Sigmoid colon (tissue), 7 donors: ENCODE results near the gene MYO9A. TPM values are rescaled to one million over a fixed set of nuclear protein-coding genes. Genes with fewer than 3 reads are reported as not detected.

Experiments used
- DNase-seq: peaks from one replicate; pipeline ENCODE4 v3.0.0-alpha.2; 2019
- H3K27ac ChIP-seq, 4 donors: fragments of 200-600 bp; sonication (generic); one replicate each; pipeline ENCODE4 v1.5.1; 2016 to 2019; ENCODE audit warnings: mild to moderate bottlenecking in 1 of 4
- H3K27me3 ChIP-seq, 3 donors: fragments of 200-600 bp; sonication (generic); one replicate each; pipeline ENCODE4 v1.5.1; 2019; ENCODE audit warnings: mild to moderate bottlenecking in 1 of 3
- H3K36me3 ChIP-seq, 4 donors: fragments of 200-600 bp; sonication (generic); one replicate each; pipeline ENCODE4 v1.5.1; 2016 to 2019
- H3K4me1 ChIP-seq, 4 donors: fragments of 200-600 bp; sonication (generic); one replicate each; pipeline ENCODE4 v1.5.1; 2017 to 2019
- H3K4me3 ChIP-seq, 4 donors: fragments of 200-600 bp; sonication (generic); one replicate each; pipeline ENCODE4 v1.5.1; 2017 to 2019; ENCODE audit warnings: mild to moderate bottlenecking in 2 of 4, moderate library complexity in 1 of 4
- H3K9me3 ChIP-seq, 4 donors: fragments of 200-600 bp in 3 of 4; sonication (generic) in 3 of 4; one replicate each; pipeline versions ENCODE4 v1.5.1 to v1.6.1; 2013 to 2019
- EP300 ChIP-seq, 4 donors: sonication (generic); formaldehyde crosslinking; IDR thresholded peaks; one replicate each; pipeline ENCODE4 v1.6.1; 2017; ENCODE audit warnings: antibody characterized with exemption in 4 of 4
- POLR2A ChIP-seq, 2 donors: fragments of 450-650 bp; IDR thresholded peaks; one replicate each; pipeline ENCODE4 v1.6.1; 2016; ENCODE audit warnings: antibody characterized with exemption in 2 of 2, mild to moderate bottlenecking in 2 of 2, moderate library complexity in 2 of 2
- POLR2AphosphoS5 ChIP-seq, 4 donors: sonication (generic); formaldehyde crosslinking; IDR thresholded peaks; one replicate each; pipeline ENCODE4 v1.6.1; 2017; ENCODE audit warnings: antibody characterized with exemption in 4 of 4
- WGBS, 2 donors: extraction: QIAGEN DNeasy Blood & Tissue Kit; methylation state at CpG; one replicate each; pipeline ENCODE4 v1.1.7; 2013; 5-methylcytosine and 5-hydroxymethylcytosine counted together
- intact Hi-C: fragments of 100-400 bp; cut with DNase I; formaldehyde crosslinking; loops from one replicate; pipeline ENCODE4 v1.15.1; 2023
- polyA plus RNA-seq, 3 donors: library from polyadenylated mRNA; stranded (reverse); fragments of 200-250 nt; gene quantifications; one replicate each; pipeline ENCODE4 v1.2.3, GENCODE V29; 2013
- total RNA-seq, 4 donors: library from RNA; depleted of rRNA; stranded (reverse); fragments of >200 nt; gene quantifications; one replicate each; pipeline ENCODE4 v1.1.0, GENCODE V29; 2016
- TF ChIP-seq, protein P1 (sequence below), 4 experiments: fragments of 450-650 bp in 3 of 4; fragments of 200-600 bp in 1 of 4; IDR thresholded peaks; one replicate each; pipeline ENCODE4 v1.5.1; 2016 to 2019; ENCODE audit warnings: antibody characterized with exemption in 4 of 4, mild to moderate bottlenecking in 3 of 4, moderate library complexity in 2 of 4
- donor health status: healthy with polysubstance abuse.
- donor health status: Bipolar disorder and iron deficiency.
- donor health status: healthy.

MYO9A gene
- total and polyA plus RNA-seq, 7 donors = 3.0 to 80.0 (median 55.8) TPM

- DNase-seq = no peak
- Histone ChIP-seq H3K4me3 (no peak overlapping the region), H3K4me1 (peaks cover 0 to 4% (median 0%) of the 10 kb centered on the region in 4 donors), H3K9me3 (no peaks in the 10 kb centered on the region), H3K36me3 (no peaks in the 10 kb centered on the region), H3K27ac (no peak overlapping the region), H3K27me3 (no peaks in the 10 kb centered on the region)
- WGBS, 2 donors = 91 to 93% methylated on average over 5 of the region's 5 CpGs
- TF ChIP-seq, protein P1, sequence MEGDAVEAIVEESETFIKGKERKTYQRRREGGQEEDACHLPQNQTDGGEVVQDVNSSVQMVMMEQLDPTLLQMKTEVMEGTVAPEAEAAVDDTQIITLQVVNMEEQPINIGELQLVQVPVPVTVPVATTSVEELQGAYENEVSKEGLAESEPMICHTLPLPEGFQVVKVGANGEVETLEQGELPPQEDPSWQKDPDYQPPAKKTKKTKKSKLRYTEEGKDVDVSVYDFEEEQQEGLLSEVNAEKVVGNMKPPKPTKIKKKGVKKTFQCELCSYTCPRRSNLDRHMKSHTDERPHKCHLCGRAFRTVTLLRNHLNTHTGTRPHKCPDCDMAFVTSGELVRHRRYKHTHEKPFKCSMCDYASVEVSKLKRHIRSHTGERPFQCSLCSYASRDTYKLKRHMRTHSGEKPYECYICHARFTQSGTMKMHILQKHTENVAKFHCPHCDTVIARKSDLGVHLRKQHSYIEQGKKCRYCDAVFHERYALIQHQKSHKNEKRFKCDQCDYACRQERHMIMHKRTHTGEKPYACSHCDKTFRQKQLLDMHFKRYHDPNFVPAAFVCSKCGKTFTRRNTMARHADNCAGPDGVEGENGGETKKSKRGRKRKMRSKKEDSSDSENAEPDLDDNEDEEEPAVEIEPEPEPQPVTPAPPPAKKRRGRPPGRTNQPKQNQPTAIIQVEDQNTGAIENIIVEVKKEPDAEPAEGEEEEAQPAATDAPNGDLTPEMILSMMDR (IDR thresholded peaks at IDR 0.05) = no peak
- no peak for TF ChIP-seq POLR2AphosphoS5 (IDR thresholded peaks at IDR 0.05)
- no peak for TF ChIP-seq EP300 (IDR thresholded peaks at IDR 0.05)
- TF ChIP-seq POLR2A (IDR thresholded peaks at IDR 0.05) = no peak
- intact Hi-C loops = no loop called here
Measured at GRCh38 chr15:72162569-72162968, 44.6 kb upstream of the MYO9A start.

GRCh38 chr15:72161361-72162132 is 43.6 kb upstream of the MYO9A start:
- Histone ChIP-seq H3K9me3 (no peaks in the 10 kb centered on the region), H3K27me3 (no peaks in the 10 kb centered on the region), H3K27ac (no peak overlapping the region), H3K36me3 (no peaks in the 10 kb centered on the region), H3K4me3 (no peak overlapping the region), H3K4me1 (peaks cover 0 to 4% (median 0%) of the 10 kb centered on the region in 4 donors)
- 85 to 91% methylated on average over 7 of the region's 7 CpGs for WGBS, 2 donors
- TF ChIP-seq, protein P1 (IDR thresholded peaks at IDR 0.05) = no peak
- TF ChIP-seq POLR2A (IDR thresholded peaks at IDR 0.05) = no peak
- TF ChIP-seq POLR2AphosphoS5 (IDR thresholded peaks at IDR 0.05) = no peak
- no peak for TF ChIP-seq EP300 (IDR thresholded peaks at IDR 0.05)
- intact Hi-C loops = no loop called here
- no peak for DNase-seq

GRCh38 chr15:72160696-72161245 is 42.8 kb upstream of the MYO9A start:
- no peak for DNase-seq
- 94 to 95% methylated on average over 5 of the region's 5 CpGs for WGBS, 2 donors
- intact Hi-C loops = no loop called here
- TF ChIP-seq, protein P1 (IDR thresholded peaks at IDR 0.05) = no peak
- TF ChIP-seq POLR2A (IDR thresholded peaks at IDR 0.05) (no peak), EP300 (IDR thresholded peaks at IDR 0.05) (no peak), POLR2AphosphoS5 (IDR thresholded peaks at IDR 0.05) (no peak)
- Histone ChIP-seq H3K27ac (no peak overlapping the region), H3K4me3 (no peak overlapping the region), H3K27me3 (no peaks in the 10 kb centered on the region), H3K4me1 (peaks cover 0 to 4% (median under 1%) of the 10 kb centered on the region in 4 donors), H3K36me3 (no peaks in the 10 kb centered on the region), H3K9me3 (no peaks in the 10 kb centered on the region)

DNA sequence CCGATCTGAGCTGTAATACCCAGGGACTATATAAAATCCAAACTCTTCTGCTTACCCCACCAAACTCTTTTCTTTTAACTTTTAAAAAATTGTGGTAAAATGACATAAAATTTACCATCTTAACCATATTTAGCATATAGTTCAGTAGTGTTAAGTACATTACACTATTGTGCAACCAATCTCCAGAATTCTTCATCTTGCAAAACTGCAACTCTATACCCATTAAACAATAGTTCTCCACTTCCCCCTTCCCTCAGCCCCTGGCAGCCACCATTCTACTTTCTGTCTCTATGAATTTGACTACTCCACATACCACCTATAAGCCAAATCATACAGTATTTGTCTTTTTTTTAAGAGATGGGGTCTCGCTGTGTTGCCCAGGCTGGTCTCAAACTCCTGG is 39.0 kb upstream of the MYO9A start:
- intact Hi-C loops = loop anchor here (1.0 to 10.0 kb wide), 3 partner anchors 122 to 413 kb away; no protein-coding TSS in a partner anchor
- TF ChIP-seq, protein P1 (IDR thresholded peaks at IDR 0.05) = no peak
- TF ChIP-seq EP300 (IDR thresholded peaks at IDR 0.05) (no peak), POLR2AphosphoS5 (IDR thresholded peaks at IDR 0.05) (no peak), POLR2A (IDR thresholded peaks at IDR 0.05) (no peak)
- Histone ChIP-seq H3K36me3 (no peaks in the 10 kb centered on the region), H3K27me3 (no peaks in the 10 kb centered on the region), H3K9me3 (no peaks in the 10 kb centered on the region), H3K27ac (no peak overlapping the region), H3K4me3 (no peak overlapping the region), H3K4me1 (peaks cover 0 to 30% (median 24%) of the 10 kb centered on the region in 4 donors)
- DNase-seq = no peak
- WGBS, 2 donors = 92% methylated on average over 2 of the region's 2 CpGs
